H1 (cell line): ENCODE data around the gene TNNT1. TPM values are rescaled to one million over a fixed set of nuclear protein-coding genes. Genes with fewer than 3 reads are reported as not detected.

Experiments used
- CTCF ChIA-PET: fragments of 300-600 bp; sonication (Branson Sonifier 250); formaldehyde crosslinking; loops from one replicate; lab custom pipeline; 2021; ENCODE audit not compliant: partially characterized antibody; lab: Charles Lee
- POLR2A ChIA-PET: fragments of 300-600 bp; sonication (Branson Sonifier 250); formaldehyde crosslinking; loops from one replicate; lab custom pipeline; 2021; ENCODE audit warnings: inconsistent platforms; ENCODE audit not compliant: partially characterized antibody; lab: Charles Lee
- DNase-seq, 2 experiments: peaks; one replicate each; pipeline versions ENCODE4 v3.0.0 to v3.0.0-alpha.2; 2010 to 2022; ENCODE audit warnings: low spot score in 2 of 2, low read depth in 1 of 2, mixed read lengths in 1 of 2
- FAIRE-seq: peaks from 2 replicates; lab custom pipeline; 2011; peaks lifted over from hg19 to GRCh38; lab: Jason Lieb, UNC
- H2AFZ ChIP-seq: 2 replicates; pipeline ENCODE4 v1.8.1; 2012; ENCODE audit warnings: low read length, inconsistent platforms
- H2AK5ac ChIP-seq: 2 replicates; pipeline ENCODE4 v1.6.1; 2013; ENCODE audit warnings: low read depth, low read length
- H2BK120ac ChIP-seq: replicated peaks from 2 replicates; pipeline ENCODE3; 2013; ENCODE audit warnings: low read depth, low read length, inconsistent platforms
- H2BK12ac ChIP-seq: 2 replicates; pipeline ENCODE4 v1.6.1; 2013; ENCODE audit warnings: low read depth, low read length
- H2BK15ac ChIP-seq: 2 replicates; pipeline ENCODE4 v1.6.1; 2013; ENCODE audit warnings: low read length
- H2BK20ac ChIP-seq: 2 replicates; pipeline ENCODE4 v1.6.1; 2013; ENCODE audit warnings: low read length
- H2BK5ac ChIP-seq: 2 replicates; pipeline ENCODE4 v1.6.1; 2013; ENCODE audit warnings: low read depth, low read length
- H3K14ac ChIP-seq: 2 replicates; pipeline ENCODE4 v1.6.1; 2013; ENCODE audit warnings: inconsistent platforms; ENCODE audit not compliant: insufficient read length
- H3K18ac ChIP-seq: 2 replicates; pipeline ENCODE4 v1.6.1; 2013; ENCODE audit warnings: low read length; ENCODE audit errors: extremely low read depth
- H3K23ac ChIP-seq: 2 replicates; pipeline ENCODE4 v1.6.1; 2013; ENCODE audit warnings: inconsistent platforms; ENCODE audit not compliant: insufficient read length
- H3K23me2 ChIP-seq: 2 replicates; pipeline ENCODE4 v1.6.1; 2013; ENCODE audit warnings: low read depth, low read length
- H3K27ac ChIP-seq: 2 replicates; pipeline ENCODE4 v1.6.1; 2011; ENCODE audit warnings: low read depth, low read length, inconsistent platforms
- H3K27me3 ChIP-seq, 4 experiments: replicated peaks in 1 of 4; 1 replicate in 1 of 4; 2 replicates in 3 of 4; pipeline versions ENCODE4 v1.6.1 to v1.8.1; 2011 to 2013; ENCODE audit warnings: low read length in 3 of 4, mild to moderate bottlenecking in 3 of 4, inconsistent platforms in 2 of 4, mixed read lengths in 2 of 4, moderate library complexity in 1 of 4; ENCODE audit not compliant: control insufficient read depth in 3 of 4, insufficient read depth in 3 of 4; ENCODE audit errors: extremely low read depth in 1 of 4
- H3K36me3 ChIP-seq, 4 experiments: 2 replicates each; pipeline versions ENCODE4 v1.6.1 to v1.8.1; 2011 to 2013; ENCODE audit warnings: mild to moderate bottlenecking in 4 of 4, low read length in 3 of 4, moderate library complexity in 2 of 4, control low read depth in 1 of 4, inconsistent platforms in 1 of 4; ENCODE audit not compliant: insufficient read depth in 4 of 4, control insufficient read depth in 2 of 4
- H3K4ac ChIP-seq: replicated peaks from 2 replicates; pipeline ENCODE3; 2013; ENCODE audit warnings: low read length, low read depth, mixed read lengths, inconsistent platforms; ENCODE audit not compliant: insufficient read length
- H3K4me1 ChIP-seq, 4 experiments: replicated peaks in 1 of 4; 1 replicate in 1 of 4; 2 replicates in 3 of 4; pipeline versions ENCODE4 v1.6.1 to v1.8.1; 2011 to 2013; ENCODE audit warnings: low read length in 3 of 4, inconsistent platforms in 2 of 4, mixed read lengths in 1 of 4; ENCODE audit not compliant: insufficient read depth in 4 of 4, control insufficient read depth in 3 of 4
- H3K4me2 ChIP-seq, 2 experiments: 2 replicates each; pipeline versions ENCODE4 v1.6.1 to v1.8.1; 2011 to 2013; ENCODE audit warnings: low read depth in 2 of 2, low read length in 2 of 2, control low read depth in 1 of 2, inconsistent platforms in 1 of 2, mild to moderate bottlenecking in 1 of 2; ENCODE audit not compliant: insufficient read depth in 1 of 2
- H3K4me3 ChIP-seq, 4 experiments: fragments of 200-600, 300-600 bp in 1 of 4; sonication (generic), shearing (Covaris generic), sonication (Bioruptor Twin) in 1 of 4; 2 replicates each; pipeline versions ENCODE4 v1.5.1 to v1.8.1; 2011 to 2016; ENCODE audit warnings: low read length in 4 of 4, low read depth in 3 of 4, control low read depth in 2 of 4, inconsistent platforms in 2 of 4, mild to moderate bottlenecking in 2 of 4, mixed read lengths in 1 of 4, moderate library complexity in 1 of 4; ENCODE audit not compliant: insufficient read depth in 2 of 4; ENCODE audit errors: extremely low read depth in 1 of 4
- H3K56ac ChIP-seq: replicated peaks from 2 replicates; pipeline ENCODE3; 2013; ENCODE audit warnings: low read depth, mild to moderate bottlenecking, mixed read lengths, low read length, inconsistent platforms; ENCODE audit not compliant: insufficient read length
- H3K79me1 ChIP-seq: 2 replicates; pipeline ENCODE4 v1.6.1; 2013; ENCODE audit warnings: low read depth, low read length, control low read depth
- H3K79me2 ChIP-seq, 2 experiments: 2 replicates each; pipeline versions ENCODE4 v1.6.1 to v1.8.1; 2012 to 2013; ENCODE audit warnings: low read length in 2 of 2, mild to moderate bottlenecking in 2 of 2, inconsistent platforms in 1 of 2; ENCODE audit not compliant: insufficient read depth in 2 of 2, control insufficient read depth in 1 of 2
- H3K9ac ChIP-seq, 4 experiments: replicated peaks in 1 of 4; 1 replicate in 1 of 4; 2 replicates in 3 of 4; pipeline versions ENCODE4 v1.6.1 to v1.8.1; 2011 to 2013; ENCODE audit warnings: low read depth in 3 of 4, low read length in 3 of 4, control low read depth in 2 of 4, mild to moderate bottlenecking in 2 of 4, moderate library complexity in 2 of 4, inconsistent platforms in 1 of 4; ENCODE audit errors: extremely low read depth in 1 of 4
- H3K9me3 ChIP-seq, 2 experiments: 2 replicates each; pipeline versions ENCODE4 v1.6.1 to v1.8.1; 2012 to 2013; ENCODE audit warnings: mild to moderate bottlenecking in 2 of 2, moderate library complexity in 2 of 2, control low read depth in 1 of 2, inconsistent platforms in 1 of 2, low read depth in 1 of 2, low read length in 1 of 2, mixed read lengths in 1 of 2; ENCODE audit not compliant: insufficient read depth in 2 of 2
- H4K20me1 ChIP-seq, 2 experiments: replicated peaks in 1 of 2; 2 replicates each; pipeline versions ENCODE3 to v1.8.1; 2011 to 2013; ENCODE audit warnings: inconsistent platforms in 2 of 2, low read length in 2 of 2, mild to moderate bottlenecking in 1 of 2; ENCODE audit not compliant: insufficient read depth in 2 of 2, control insufficient read depth in 1 of 2
- H4K5ac ChIP-seq: 2 replicates; pipeline ENCODE4 v1.6.1; 2013; ENCODE audit warnings: low read length, low read depth, mixed read lengths, inconsistent platforms; ENCODE audit not compliant: insufficient read length
- H4K8ac ChIP-seq: 2 replicates; pipeline ENCODE4 v1.8.0; 2013; ENCODE audit warnings: mild to moderate bottlenecking, moderate library complexity, low read length, inconsistent platforms; ENCODE audit not compliant: insufficient read depth; ENCODE audit errors: extremely low read depth
- H4K91ac ChIP-seq: replicated peaks from 2 replicates; pipeline ENCODE3; 2013; ENCODE audit warnings: low read length, mixed read lengths, inconsistent platforms; ENCODE audit not compliant: insufficient read length
- CBX8 ChIP-seq: fragments of 300-800, 300-1000 bp; sonication (generic); IDR thresholded peaks from 2 replicates; pipeline ENCODE4 v1.7.1; 2016; ENCODE audit warnings: low read depth, low read length, borderline replicate concordance
- EGR1 ChIP-seq: IDR thresholded peaks from 2 replicates; pipeline ENCODE4 v1.6.1; 2011; ENCODE audit warnings: low read depth, low read length, borderline replicate concordance
- FOSL1 ChIP-seq: IDR thresholded peaks from 2 replicates; pipeline ENCODE4 v1.6.1; 2011; ENCODE audit warnings: mild to moderate bottlenecking, low read depth, low read length, moderate library complexity; ENCODE audit not compliant: insufficient read depth
- JUND ChIP-seq: IDR thresholded peaks from 2 replicates; pipeline ENCODE4 v1.6.1; 2011; ENCODE audit warnings: mild to moderate bottlenecking, improper control_type of control experiment, low read length
- RFX5 ChIP-seq: IDR thresholded peaks from 2 replicates; pipeline ENCODE4 v1.6.1; 2011; ENCODE audit warnings: low read depth, low read length, improper control_type of control experiment, borderline replicate concordance
- SIN3A ChIP-seq, 2 experiments: IDR thresholded peaks in 1 of 2; conservative IDR thresholded peaks in 1 of 2; 2 replicates each; pipeline ENCODE4 v1.6.1; 2011 to 2012; ENCODE audit warnings: low read length in 2 of 2, improper control_type of control experiment in 1 of 2, low read depth in 1 of 2, mild to moderate bottlenecking in 1 of 2
- SIRT6 ChIP-seq: IDR thresholded peaks from one replicate; pipeline ENCODE4 v1.7.1; 2012; ENCODE audit warnings: low read length, inconsistent platforms
- SP1 ChIP-seq: IDR thresholded peaks from 2 replicates; pipeline ENCODE4 v1.6.1; 2011; ENCODE audit warnings: low read depth, low read length
- SP2 ChIP-seq: IDR thresholded peaks from 2 replicates; pipeline ENCODE4 v1.6.1; 2012; ENCODE audit warnings: mild to moderate bottlenecking, low read length, inconsistent platforms
- SP4 ChIP-seq: IDR thresholded peaks from 2 replicates; pipeline ENCODE4 v1.6.1; 2012; ENCODE audit warnings: low read length, inconsistent platforms
- TAF1 ChIP-seq: IDR thresholded peaks from 2 replicates; pipeline ENCODE4 v1.6.1; 2011; ENCODE audit warnings: mild to moderate bottlenecking, low read depth, low read length
- WGBS, 2 experiments: shearing (Covaris generic) in 1 of 2; methylation state at CpG; one replicate each; pipeline versions ENCODE4 v1.1.6 to v1.1.7; 2013 to 2015; ENCODE audit warnings: low lambda C conversion rate in 2 of 2, mixed read lengths in 2 of 2, inconsistent platforms in 1 of 2, low coverage in 1 of 2, missing lambda C conversion rate in 1 of 2; ENCODE audit not compliant: insufficient replicate concordance in 2 of 2, insufficient coverage in 1 of 2, insufficient read length in 1 of 2; ENCODE audit errors: extremely low coverage in 1 of 2, missing lambda C conversion rate in 1 of 2; 5-methylcytosine and 5-hydroxymethylcytosine counted together
- polyA plus RNA-seq, 7 experiments: library from polyadenylated mRNA; depleted of rRNA in 3 of 7; stranded (reverse) in 5 of 7; unstranded in 2 of 7; fragments of >200 nt in 5 of 7; fragments of 200-250 nt in 2 of 7; gene quantifications; 1 replicate in 5 of 7; 2 replicates in 1 of 7; 4 replicates in 1 of 7; pipeline versions ENCODE4 v1.2.1 to v1.2.3, GENCODE V29; 2011 to 2013; ENCODE audit warnings: missing spikeins in 2 of 7, mixed read lengths in 2 of 7
- total RNA-seq: library from RNA; stranded (reverse); fragmentation: NEBNext Ultra II Directional; extraction: Animal tissue kit (Norgen Biotek cat#: 25700); gene quantifications from 2 replicates; pipeline ENCODE4 v1.2.1, GENCODE V29; 2021

Gene TNNT1
- total and polyA plus RNA-seq, 2 of the 8 experiments (the other 6 are each of a cell fraction or from before 2014, with no cell fraction given) = 69.6 to 107 TPM

DNA sequence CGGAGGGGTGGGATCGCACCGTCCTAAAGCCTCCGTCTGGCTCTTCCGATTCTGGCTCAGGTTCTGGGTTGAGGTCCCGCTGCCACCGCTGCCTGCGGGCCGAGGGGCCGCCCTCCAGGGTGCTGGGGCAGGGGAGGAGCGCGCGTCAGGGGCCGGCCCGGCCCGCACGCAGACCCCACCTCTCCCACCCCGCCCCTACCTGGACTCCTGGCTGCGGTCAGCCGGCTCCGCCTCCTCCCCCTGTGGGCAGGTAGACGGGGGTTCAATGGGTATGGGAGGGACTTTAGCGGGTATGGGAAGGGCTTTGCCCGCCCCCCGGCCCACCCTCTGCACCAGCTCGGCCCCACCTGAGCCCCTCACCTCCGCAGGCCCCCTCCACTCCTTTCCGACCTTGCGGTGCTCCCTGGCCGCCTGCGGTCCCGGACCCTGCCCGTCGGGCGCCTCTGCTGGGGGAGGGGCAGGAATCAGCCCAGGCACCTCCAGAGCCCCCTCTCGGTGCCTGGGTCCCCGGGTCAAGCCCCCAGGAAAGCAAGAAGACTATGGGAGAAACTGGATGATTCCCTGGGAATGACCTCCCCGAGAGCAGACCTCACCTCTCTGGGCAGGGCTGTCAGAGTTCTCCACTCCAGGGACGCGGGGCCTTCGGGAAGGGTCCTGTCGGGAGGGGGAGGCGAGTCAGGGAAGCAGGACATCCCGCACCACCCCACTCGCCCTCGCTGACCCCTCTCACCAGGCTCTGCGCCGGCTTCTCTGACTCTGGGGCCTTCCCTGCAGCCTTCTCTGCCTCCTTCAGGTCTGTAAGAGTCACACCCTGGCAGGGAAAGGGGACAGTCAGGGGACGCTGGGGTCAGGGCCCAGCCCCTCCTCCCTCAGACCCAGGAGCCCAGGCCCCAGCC, 56.3 kb downstream of the TNNT1 start:
- Histone ChIP-seq H4K91ac (no peak overlapping the region), H3K56ac (no peak overlapping the region), H4K8ac (no peak overlapping the region), H2BK20ac (no peak overlapping the region), H2BK5ac (peak overlapping the region; percentile 66; the same call in 1 of the 2 replicates), H3K9ac (peak overlapping the region in 1 of 4 experiments; percentile 8; a peak in 2 of 7 replicates), H3K4me2 (peak overlapping the region; percentile 63 to 85), H2BK12ac (peak overlapping the region; percentile 60; the same call in 1 of the 2 replicates), H3K4me1 (peaks cover 3 to 45% (median 30%) of the 10 kb centered on the region in 4 experiments), H3K36me3 (peaks cover 0 to 5% (median 2%) of the 10 kb centered on the region in 4 experiments; a peak in 2 of 8 replicates), H3K27ac (no peak overlapping the region), H3K14ac (no peak overlapping the region), H4K20me1 (peaks cover 8 to 11% of the 10 kb centered on the region in 2 experiments), H3K4ac (no peak overlapping the region), H2BK120ac (no peak overlapping the region), H2AK5ac (no peak overlapping the region), H3K4me3 (peak overlapping the region; percentile 42 to 72 (median 52)), H3K23ac (no peak overlapping the region), H3K79me1 (no peaks in the 10 kb centered on the region; the same call in 1 of the 2 replicates), H3K23me2 (peaks cover 7% of the 10 kb centered on the region; the same call in 1 of the 2 replicates), H4K5ac (peak overlapping the region; percentile 13), H2AFZ (no peak overlapping the region), H3K18ac (peak overlapping the region; percentile 38; the same call in 1 of the 2 replicates), H3K27me3 (0 out of 7 replicates have a peak, but pooled peaks cover 0 to 2% (median 0%) of the 10 kb centered on the region in 4 experiments), H3K79me2 (no peaks in the 10 kb centered on the region), H3K9me3 (no peaks in the 10 kb centered on the region), H2BK15ac (no peak overlapping the region)
- FAIRE-seq (no peak), DNase-seq (peak in 1 of 2 experiments; percentile 81)
- ChIA-PET POLR2A (interaction anchor here (0.7 to 8.7 kb wide), 5 partner anchors 12 to 204 kb away, joined by 3 to 72 read pairs (median 3); partner anchors contain the start of gene PPP1R12C), CTCF (interaction anchor here (1.4 kb wide), 1 partner anchor 26 kb away, joined by 3 read pairs; no protein-coding TSS in a partner anchor)
- 45% methylated on average over 6 of the region's 49 CpGs; no CpG with 5 or more reads in 1 of the 2 experiments for WGBS, 2 experiments
- no peak for TF ChIP-seq RFX5
- no peak for TF ChIP-seq EGR1
- TF ChIP-seq FOSL1 = no peak
- 0 out of 2 replicates have a peak, but pooled peaks have one; percentile 28 for TF ChIP-seq SP4
- TF ChIP-seq TAF1 = 0 out of 2 replicates have a peak, but pooled peaks have one; percentile 16
- TF ChIP-seq JUND = no peak
- no peak for TF ChIP-seq CBX8
- TF ChIP-seq SP1 = no peak
- TF ChIP-seq SIN3A (conservative IDR thresholded peaks at IDR 0.05 in 1 of 2, IDR thresholded peaks at IDR 0.05 in 1 of 2; ENCODE audit: low read depth in 1 of 2, low read length in 2 of 2) = peak in 1 of 2 experiments; percentile 44; a peak in 1 of 4 replicates
- no peak for TF ChIP-seq SP2
- no peak for TF ChIP-seq SIRT6
